Pericardium fibroblast (primary cell): ENCODE measurements around the gene RBM24. TPM values are rescaled to one million over a fixed set of nuclear protein-coding genes. Genes with fewer than 3 reads are reported as not detected.

Source experiments
- total RNA-seq: library from RNA; depleted of rRNA; stranded (reverse); fragments of >200 nt; gene quantifications from 2 replicates; pipeline ENCODE4 v1.2.3, GENCODE V29; 2015

RBM24 gene
- total RNA-seq, result 1.4 and 3.0 TPM in 2 replicates

GRCh38 chr6:17281100-17281496 lies at the start of gene RBM24:
Gene RBM24 (plus strand): TSS chr6:17281361. CDS start chr6:17281582, 221 bp downstream.

Other genes with a start within 250 kb of the RBM24 start
- gene STMND1, start 179.3 kb upstream of the RBM24 start, total RNA-seq, result not detected in 2 replicates
- 0.26 and 20.9 TPM in 2 replicates for gene CAP2, start 112.2 kb downstream of the RBM24 start, total RNA-seq